GM12873 (cell line): ENCODE measurements around the gene CACNB4.

ENCODE experiments used
- CTCF ChIP-seq: IDR thresholded peaks from 2 replicates; pipeline ENCODE4 v1.5.1; 2012; ENCODE audit warnings: low read depth, mild to moderate bottlenecking, moderate library complexity, low read length, control low read depth; ENCODE audit not compliant: insufficient read depth; ENCODE audit errors: missing control alignments

Gene CACNB4

DNA sequence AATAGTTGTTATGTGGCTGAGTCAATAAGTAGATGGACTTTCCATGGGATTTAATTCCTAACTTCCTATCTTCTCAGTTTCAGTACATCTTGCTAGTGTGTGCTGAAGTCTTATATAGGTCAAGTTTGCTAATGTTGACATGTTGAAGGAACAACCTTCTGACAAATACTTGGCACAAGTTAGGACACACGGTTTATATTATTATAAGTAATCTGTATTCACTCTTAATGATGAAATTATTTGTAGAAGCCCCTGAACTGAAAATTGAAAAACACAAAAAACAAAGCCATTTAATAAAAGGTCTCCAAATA, 289.8 kb downstream of the CACNB4 start:
- TF ChIP-seq CTCF: no peak

DNA sequence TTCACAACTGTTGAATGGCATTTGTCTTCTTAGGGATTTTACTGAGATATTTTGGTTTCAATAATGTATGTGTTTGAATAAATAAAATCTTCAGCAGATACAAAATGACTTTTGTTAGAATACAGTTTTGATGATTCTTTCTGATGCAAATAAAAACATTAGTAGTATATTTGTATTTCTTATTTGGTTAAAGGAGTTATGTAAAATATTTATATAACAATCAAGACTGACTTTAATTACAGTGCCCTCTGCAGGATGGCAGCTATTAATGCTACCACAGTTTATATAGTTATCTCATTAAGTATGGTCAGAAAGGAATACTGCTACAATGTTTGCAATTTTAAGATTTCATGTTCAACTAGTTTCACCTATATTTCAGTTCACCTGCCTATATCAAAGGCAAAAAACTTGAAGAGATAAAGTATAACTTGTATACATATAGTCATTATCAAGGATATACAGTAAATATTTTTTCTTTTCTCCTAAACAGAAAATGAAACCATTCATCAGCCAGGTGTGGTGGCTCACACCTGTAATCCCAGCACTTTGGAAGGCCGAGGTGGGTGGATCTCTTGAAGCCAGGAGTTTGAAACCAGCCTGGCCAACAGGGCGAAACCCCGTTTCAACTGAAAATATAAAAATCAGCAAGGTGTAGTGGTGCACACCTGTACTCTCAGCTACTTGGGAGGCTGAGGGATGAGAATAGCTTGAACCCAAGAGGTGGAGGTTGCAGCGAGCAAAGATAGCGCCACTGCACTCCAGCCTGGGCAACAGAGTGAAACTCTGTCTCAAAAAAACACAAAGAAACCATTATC, 290.4 kb downstream of the CACNB4 start:
- peak; percentile 18 for TF ChIP-seq CTCF

DNA sequence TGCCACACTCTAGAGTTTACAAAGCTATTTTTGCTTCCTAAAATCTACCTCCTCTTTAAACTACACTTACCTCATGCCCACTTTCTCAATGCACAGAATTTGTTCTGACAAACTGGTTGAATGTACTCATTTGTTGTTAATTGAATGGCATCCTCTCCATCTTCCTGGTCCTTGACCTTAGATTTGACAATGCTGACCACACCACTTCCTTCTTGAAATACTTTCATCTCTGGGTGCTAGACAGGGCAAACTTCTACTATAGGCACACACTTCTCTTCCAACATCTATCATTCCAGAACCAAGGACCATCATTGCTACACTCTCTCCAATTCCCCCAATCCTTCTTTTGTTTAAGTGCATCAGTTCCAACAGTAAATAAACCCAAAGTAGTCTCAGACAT, 292.9 kb downstream of the CACNB4 start:
- no peak for TF ChIP-seq CTCF

- no peak for TF ChIP-seq CTCF
Measured at GRCh38 chr2:151805343-151805742, 293.5 kb downstream of the CACNB4 start.

- no peak for TF ChIP-seq CTCF
Measured at GRCh38 chr2:151803811-151804210, 295.0 kb downstream of the CACNB4 start.

DNA sequence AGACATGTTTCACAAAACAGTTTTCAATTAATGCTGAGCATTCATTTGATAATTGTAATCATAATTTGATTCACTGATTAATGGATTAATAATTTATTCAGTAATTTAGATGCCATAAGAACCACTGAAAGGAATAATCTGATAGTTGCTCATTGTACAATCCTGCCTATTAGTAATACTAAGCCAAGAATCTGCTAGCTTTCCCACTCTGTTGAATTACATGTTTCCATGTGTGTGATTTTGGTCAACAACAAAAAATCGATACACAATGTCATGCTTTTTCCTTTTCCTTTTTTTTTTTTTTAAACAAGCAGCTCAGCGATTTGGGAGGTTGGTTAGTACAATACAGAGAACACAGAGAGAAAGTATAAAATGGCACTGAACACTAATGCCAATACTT, 296.5 kb downstream of the CACNB4 start:
- TF ChIP-seq CTCF: no peak

GRCh38 chr2:151799886-151800292, 299.0 kb downstream of the CACNB4 start:
- TF ChIP-seq CTCF: no peak
